HuH-7 (cell line): ENCODE data around the gene SART1.

ENCODE experiments used
- DNase-seq: peaks from one replicate; pipeline ENCODE4 v3.0.0; 2011; ENCODE audit warnings: low spot score

Gene SART1

DNA sequence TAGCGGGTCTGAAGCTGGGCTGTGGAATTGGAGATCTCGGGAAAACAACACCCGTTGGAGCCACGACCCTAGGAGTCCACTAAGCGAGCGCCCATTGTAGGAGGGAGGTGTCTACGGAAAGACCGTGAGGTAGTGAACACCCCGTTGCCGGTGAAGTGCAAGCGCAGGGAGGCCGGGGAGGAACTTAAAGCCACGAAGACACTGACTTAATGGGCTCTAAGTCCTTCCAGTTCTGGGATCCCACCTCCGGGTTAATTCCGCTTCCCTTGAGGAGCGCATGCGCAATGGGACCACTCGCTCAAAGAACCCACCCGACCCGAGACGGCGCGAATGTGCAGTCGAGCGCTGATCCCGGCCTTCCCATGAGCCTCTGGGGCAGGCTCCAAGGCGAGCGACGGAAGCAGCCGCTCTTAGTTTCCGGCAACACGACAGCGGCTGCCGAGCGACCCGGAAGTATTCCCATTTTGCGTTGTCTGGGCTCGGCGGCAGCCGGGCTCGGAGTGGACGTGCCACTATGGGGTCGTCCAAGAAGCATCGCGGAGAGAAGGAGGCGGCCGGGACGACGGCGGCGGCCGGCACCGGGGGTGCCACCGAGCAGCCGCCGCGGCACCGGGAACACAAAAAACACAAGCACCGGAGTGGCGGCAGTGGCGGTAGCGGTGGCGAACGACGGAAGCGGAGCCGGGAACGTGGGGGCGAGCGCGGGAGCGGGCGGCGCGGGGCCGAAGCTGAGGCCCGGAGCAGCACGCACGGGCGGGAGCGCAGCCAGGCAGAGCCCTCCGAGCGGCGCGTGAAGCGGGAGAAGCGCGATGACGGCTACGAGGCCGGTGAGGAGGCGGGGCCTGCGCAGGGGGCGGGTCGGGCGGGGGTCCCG, at the start of gene SART1:
SART1 (plus strand) TSS at position 468 of the 874 bp plus-strand sequence; CDS start at position 515, 47 bp downstream.
- DNase-seq, result peak; percentile 99

GRCh38 chr11:65912845-65913244, 48.7 kb upstream of the SART1 start:
- no peak for DNase-seq

DNA sequence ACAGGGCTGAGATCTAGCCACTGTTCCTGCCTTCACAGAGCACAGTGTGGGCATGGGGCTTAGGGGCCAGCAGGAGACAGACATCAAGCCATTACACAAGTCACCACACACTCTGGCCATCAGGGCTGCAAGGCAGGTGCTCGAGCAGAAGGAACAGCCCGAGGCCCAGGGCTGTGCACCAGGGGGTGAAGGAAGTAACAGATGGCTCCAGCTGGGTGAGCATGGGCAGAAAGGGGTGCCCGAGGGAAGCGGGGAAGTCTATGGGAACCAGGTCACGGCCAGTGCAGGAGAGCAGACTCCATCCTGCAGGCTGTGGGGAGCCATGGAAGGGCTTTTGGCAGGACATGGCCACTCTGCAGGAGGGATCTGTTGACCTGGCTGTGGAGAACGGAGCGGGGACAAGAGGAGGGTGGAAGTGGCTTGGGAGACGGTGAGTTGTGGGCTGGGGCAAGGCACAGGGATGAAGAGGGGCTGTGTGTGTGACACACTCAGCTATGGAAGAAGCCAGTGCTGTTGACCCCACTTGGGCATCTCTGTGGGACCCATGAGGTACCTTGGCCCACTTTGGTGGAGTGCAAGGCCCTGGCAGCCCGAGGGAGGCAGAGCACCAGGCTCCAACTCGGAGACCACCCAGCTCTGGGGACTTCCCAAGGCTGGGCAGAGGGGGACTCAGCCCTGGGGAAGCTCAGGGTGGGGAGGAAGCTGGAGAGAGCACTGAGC, 46.3 kb upstream of the SART1 start:
- no peak for DNase-seq

GRCh38 chr11:65915821-65916251, 45.7 kb upstream of the SART1 start:
- no peak for DNase-seq

DNA sequence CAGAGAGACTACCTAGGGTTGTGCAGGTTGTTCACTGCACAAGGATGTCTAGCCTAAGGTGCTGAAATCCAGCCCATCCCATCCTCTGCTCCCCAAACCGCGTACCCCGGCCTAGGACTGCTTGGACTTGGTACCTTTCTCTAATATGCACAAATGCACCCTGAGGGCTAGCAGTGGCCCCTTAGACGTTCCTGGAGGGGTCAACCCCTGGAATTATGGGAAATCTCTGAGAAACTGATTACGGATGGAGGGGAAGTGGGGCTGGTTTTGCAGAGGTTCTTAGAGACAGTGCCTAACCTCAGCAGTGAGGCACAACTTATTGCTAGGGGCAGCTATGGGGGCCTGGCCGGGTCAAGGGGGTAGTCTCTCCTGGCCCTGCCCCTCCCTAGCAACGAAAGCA, 45.1 kb upstream of the SART1 start:
- no peak for DNase-seq

DNA sequence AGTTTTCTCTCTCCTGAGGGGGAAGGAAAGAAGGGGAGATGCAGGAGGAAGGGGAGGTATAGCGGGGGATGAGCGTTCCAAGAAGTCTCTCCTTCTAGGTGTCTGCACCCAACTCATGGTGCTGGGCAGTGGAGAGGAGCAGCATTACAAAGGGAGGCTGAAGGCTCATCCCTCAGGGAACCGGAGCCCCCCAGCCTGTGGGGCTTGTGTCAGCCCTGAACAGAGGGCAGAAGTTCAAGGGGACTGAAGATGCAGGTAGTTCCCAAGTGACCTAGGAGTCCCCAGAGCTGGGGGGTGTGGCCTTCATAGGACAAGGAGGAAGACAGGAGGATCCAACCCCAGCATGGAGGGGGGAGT, 44.5 kb upstream of the SART1 start:
- no peak for DNase-seq

DNA sequence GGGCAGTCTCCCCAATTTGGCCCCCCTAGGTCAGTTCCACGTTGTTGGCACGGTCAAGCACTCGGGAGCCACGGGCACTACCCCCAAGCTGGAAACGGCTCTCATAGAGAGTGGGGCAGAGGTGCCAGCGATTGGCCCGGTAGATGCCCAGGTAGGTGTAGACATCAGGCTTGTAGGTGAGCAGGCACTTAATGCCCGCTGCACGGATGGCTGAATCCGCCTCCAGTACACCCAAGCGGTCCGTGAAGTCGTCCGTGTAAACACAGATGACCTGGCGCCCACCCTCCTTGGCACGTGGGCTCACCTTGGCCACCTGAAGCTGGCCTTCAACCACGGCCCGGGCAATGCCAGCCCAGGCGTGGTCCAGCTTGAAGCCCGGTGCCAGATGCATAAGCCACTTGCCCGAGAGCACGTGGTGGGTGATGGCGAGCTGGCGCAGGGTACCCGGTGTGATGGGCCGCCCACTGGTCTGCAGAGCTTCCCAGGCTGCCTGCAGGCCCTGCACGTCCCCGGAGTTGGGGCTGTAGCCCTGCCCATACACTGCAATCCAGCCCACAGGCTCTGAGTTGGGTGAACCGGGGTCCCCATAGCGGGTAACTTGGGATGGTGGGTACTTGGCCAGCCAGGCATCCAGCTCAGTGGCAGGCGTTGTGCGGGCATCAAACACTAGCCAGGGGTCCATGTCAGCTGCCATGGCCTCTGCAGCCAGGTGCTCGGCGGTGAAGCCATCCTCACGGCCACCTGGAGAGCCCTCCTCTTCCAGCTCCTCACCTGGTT, 43.9 kb upstream of the SART1 start:
- no peak for DNase-seq

DNA sequence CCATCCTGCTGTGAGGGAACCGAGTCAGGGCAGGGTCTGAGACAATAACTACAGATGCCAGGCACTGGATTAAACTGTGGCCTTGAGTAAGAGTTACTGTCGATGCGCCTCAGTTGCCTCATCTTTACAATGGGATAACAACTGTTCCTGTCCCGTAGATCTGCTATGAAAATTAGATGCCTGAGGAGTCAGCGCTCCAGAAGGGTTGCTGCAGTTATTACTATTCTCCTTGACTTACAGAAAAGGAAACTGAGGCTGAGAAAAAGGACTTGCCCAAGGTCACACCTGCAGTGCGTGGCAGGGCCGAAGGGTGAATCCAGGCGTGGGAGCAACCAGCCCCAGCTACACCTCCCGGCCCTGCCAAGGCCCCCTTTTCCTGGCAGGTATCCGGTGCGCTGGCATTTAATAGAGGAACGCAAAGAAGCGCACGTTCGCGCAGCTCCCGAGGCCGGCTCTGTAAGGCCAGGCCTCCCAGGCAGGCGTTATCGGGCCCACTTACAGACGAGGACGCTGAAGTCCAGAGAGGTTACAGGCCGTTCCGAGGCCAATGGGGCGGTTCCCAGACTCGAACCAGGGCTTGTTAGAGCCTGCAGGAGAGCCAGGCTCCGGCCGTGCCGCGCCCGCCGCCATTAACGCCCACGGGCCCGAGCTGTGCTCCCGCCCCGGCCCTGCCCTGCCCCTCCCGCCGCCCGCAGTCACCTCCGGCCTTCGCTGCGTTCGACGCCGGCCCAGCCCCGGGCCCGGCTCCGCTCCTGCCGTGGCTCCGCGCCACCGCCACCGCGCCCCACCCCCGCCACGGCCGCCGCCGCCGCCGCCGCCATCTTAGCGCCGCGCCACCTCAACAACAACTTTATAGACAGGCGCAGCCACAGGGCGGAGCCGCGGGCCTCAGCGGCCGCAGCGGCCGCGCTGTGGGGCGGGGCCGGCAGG, 43.1 kb upstream of the SART1 start, which contains the start of gene C11orf68:
C11orf68 (minus strand) TSS at position 852 of the 930 bp plus-strand sequence; CDS start at position 821, 31 bp downstream.
- DNase-seq, result no peak

GRCh38 chr11:65919141-65919572, 42.4 kb upstream of the SART1 start, which contains the start of gene DRAP1:
TSS of gene DRAP1 (plus strand) at chr11:65919426. CDS start at chr11:65919502, 76 bp downstream.
- peak; percentile 88 for DNase-seq

DNA sequence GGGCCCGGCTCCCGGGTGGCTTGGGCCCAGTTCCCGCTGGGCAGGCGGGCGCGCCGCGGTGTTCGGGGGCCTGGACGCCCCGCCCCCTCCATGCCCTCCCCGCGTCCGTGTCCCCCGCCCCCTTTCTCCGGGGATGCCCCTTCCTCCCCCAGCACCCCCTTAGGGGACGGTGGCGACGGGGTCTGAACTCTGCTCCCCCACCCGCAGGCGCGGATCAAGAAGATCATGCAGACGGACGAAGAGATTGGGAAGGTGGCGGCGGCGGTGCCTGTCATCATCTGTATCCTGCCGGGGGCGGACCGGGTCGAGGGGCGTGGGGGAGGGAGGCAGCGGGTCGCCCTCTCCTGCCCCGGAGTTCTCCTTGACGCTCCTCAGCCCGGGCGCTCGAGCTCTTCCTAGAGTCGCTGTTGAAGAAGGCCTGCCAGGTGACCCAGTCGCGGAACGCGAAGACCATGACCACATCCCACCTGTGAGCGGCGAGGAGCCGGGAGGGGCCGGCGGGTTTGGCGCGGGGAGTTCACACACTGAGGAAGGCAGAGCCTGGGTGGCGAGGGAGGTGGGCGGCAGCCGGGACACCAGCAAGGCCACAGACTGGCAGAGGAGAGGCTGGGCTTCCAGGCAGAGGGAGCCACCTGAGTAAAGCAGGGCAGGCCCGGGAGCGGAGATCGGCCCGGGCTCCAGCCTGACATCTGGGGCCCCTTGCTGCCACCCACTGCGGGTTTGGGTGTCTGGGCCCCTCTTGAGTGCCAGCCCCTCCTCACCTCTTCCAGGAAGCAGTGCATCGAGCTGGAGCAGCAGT, 41.8 kb upstream of the SART1 start:
- no peak for DNase-seq

DNA sequence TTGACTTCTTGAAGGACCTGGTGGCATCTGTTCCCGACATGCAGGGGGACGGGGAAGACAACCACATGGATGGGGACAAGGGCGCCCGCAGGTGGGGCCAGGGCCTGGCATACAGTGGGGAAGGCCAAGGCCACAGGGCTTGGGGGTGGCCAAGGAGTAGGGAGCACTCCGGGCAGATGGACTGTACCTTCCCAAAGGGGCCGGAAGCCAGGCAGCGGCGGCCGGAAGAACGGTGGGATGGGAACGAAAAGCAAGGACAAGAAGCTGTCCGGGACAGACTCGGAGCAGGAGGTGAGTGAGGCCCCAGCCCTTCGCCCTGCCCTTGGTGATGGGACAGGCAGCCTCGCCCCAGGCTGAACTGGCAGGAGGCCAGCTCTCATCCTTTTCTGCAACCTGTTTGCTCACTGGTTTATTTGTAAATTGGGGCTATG, 41.1 kb upstream of the SART1 start:
- DNase-seq, result no peak

DNA sequence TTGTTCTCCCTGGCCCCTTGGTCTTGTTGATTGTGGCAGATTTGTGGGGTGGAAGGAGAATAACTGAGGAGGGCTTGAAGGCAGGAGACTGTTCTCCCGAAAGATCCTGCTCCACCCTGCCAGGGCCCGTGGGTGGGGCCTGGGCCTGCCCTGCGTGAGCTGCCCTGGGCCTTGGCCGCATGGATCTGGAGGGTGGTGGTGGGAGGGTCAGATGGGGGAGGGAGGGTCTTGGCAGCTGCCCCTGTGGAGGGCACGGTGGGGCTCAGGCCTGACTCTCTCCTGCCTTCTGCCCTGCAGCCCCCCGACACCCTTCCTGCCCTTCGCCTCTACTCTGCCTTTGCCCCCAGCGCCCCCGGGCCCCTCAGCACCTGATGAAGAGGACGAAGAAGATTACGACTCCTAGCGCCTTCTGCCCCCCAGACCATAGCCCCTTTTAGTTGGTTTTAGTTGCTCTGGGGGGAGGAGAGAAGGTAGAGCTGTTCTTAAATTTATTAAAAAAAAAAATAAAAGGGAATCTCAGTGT, 40.4 kb upstream of the SART1 start:
- no peak for DNase-seq

- DNase-seq, result no peak
These were observed 39.7 kb upstream of the SART1 start for GRCh38 chr11:65921876-65922275.

DNA sequence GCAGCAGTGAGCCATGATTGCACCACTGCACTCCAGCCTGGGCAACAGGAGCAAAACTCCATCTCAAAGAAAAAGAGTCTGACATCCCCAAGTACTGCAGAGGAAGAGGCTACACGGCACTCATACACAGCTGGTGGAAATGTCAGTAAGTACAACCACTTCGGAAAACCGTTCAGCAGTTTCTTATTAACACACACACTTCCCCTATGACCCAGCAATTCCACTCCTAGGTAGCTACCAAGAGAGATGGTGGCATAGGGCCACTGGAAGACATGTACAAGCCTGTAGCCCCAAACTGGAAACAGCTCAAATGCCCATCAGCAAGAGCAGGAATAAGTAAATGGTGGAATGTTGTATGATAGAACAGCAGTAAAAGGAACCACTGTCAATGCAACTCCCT, 39.0 kb upstream of the SART1 start:
- DNase-seq, result no peak

DNA sequence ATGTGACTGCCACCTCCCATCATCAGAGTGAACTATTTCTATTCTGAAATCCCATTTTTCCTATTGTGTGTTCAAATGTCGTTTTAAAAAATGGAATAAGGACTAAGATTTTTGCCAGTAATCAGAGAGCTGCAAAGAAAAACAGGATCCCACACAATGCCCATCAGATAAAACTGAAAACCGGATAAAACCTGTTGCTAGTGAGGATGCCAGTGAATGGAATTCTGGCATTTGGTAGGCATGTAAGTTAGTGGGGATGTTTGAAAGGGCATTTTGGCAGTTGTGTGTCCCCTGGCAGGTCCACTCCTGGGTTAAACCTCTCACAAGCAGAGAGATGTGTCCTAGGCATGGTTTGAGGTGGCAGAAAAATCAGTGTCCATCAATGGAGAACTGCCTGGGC, 36.1 kb upstream of the SART1 start:
- no peak for DNase-seq

- DNase-seq, result no peak
These were observed 33.6 kb upstream of the SART1 start for GRCh38 chr11:65927904-65928397.

DNA sequence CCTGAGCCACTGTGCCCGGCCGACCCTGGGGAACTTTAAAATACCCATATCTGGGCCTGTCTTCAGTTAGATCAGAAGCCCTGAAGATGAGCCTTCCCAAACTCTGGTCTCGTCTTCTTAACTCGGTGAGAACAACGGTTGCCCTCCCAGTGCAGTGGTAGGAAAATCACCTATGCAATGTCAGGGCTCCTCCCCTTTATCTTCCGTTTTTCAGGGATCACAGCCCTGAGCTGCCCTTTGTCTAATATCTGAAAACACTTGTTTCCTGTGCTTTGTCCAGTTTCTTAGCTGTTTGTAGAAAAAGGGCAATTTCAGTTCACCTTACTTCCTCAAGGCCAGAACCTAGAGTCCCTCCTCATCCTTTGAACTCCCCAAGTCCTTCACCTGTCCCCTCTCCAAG, 32.9 kb upstream of the SART1 start:
- no peak for DNase-seq

DNA sequence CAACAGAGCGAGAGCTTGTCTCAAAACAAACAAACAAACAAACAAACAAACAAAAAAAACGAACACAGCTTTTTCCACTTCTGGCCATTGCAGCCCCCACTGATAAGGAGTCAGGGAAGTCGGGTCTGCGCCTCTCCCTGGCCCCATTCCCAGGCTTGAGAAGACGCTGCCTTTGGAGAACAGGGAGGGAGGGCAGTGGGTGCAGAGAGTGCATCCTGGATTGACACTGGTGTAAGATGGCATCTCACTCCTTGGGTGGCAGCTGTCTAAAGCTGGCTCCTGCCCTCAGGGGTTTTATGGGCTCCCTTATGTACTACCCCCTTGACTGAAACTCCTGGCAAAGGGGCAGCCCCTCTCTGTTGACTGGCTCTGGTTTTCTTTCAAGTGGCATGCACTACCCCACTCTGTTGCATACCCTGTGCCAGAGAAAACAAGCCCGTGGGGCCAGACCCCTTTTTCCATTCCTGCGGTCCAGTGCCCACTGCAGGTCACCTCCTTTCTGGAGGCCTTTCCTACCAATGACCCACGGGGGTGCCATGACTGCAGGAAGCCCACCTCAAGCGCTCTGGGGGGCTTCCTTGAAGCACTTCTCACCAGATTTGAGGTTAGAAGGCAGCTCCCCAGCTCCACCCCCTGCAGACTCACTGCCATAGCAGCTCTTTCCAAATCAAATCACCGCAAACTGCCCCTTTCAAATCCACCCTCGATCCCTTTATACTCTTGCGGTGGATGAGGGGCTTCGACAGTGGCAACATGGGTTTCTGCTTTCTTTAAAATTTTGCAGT, 29.6 kb upstream of the SART1 start:
- DNase-seq, result no peak

- no peak for DNase-seq
These were observed 29.0 kb upstream of the SART1 start for GRCh38 chr11:65932558-65932919.
